DMS 273 treated with DMSO at 0.1 percent for 48 hours (cell line): ENCODE data around the gene FAM240B.

Experiments
- DNase-seq: peaks from one replicate; lab custom pipeline; 2025; lab: John Stamatoyannopoulos, UW

FAM240B gene

DNA sequence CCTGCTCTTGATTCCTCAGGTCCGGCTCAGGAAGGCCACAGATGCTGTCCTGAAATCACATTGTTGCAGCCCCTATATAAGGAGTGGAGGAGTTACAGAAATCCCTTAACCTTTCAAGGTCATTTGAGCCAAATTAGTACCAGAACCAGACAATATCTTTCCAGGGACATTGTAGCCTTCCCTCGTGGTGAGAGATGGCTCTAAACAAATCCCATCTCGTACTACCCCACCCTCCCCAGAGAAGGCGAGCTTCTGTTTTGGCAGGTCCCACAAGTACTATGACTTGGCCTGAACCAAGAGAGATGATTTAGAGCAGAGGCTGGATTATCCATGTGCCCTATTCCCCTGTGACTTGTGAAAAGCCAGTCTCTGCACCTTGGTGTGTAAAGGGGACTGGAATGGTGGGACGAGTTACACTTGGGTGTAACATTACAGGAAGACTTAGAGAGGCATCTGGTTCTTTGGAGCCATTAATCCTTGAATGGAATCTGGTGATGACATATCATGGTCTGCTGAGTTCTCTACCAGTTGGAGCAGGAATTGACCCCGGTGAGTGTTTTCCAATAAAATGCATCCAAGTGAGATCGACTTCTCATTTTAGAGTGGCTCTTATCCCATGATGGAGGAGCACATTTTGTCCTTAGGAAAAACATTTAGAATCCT, at the start of gene FAM240B:
TSS of gene FAM240B (minus strand) at position 51 of the 663 bp plus-strand sequence. CDS start 16,134 bp downstream, outside the sequence.
- DNase-seq = no peak

DNA sequence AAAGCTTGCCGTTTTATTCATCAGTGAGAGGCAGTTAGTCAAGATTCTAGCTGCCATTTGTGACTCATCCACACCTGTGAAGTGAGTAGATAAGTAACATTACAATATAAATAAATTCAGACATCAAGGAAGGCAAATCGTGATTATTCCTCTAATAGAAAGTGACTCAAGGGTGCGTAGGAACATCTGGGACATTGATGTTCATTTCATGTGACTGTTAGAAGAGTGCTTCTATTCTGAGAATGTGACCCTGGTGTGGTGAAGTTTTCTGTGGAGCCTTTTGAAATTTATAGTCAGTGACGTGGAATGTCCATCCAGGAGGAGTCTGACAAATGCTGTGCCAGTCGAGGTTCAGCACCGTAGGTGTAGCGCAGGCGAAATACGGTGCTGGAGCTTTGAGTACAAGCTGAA, 48.4 kb upstream of the FAM240B start:
- no peak for DNase-seq

DNA sequence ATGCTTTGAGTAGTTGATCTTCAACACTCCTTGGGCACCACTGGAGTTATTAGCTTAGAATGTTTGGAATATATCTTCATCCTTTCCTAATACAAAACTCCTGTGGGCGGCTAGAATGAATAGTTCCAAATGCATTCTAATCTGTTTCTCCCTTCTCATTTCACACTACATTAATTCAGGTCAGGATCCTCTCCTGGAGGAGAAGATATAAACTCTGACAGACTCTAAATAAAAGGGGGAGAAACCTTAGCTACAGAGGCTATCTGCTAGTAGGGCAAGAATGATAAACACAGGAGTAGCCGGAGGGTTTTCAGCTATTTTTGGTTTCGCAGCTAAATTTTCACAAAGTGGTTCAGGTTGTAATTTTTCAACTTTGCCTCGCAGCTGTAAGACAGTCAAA, 45.2 kb upstream of the FAM240B start:
- DNase-seq = no peak

DNA sequence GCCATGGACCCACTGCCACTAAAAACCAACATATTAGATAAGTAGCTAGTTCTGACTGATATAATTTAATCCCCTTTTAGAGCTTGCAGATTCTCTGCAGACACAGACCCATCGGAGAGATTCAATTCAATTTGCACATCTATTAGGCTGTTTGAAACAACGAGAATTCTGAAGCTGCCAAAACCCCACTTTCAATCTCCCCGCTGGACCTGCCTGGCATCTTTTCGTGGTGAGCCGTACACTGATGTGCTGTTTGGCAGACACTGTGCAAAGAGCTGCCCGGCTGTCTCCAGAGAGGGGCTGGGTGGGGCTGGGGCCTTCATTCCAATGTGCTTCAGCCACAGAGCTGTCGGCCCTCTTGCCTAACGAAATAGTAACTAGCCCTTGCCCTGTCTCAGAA, 42.1 kb upstream of the FAM240B start:
- no peak for DNase-seq

DNA sequence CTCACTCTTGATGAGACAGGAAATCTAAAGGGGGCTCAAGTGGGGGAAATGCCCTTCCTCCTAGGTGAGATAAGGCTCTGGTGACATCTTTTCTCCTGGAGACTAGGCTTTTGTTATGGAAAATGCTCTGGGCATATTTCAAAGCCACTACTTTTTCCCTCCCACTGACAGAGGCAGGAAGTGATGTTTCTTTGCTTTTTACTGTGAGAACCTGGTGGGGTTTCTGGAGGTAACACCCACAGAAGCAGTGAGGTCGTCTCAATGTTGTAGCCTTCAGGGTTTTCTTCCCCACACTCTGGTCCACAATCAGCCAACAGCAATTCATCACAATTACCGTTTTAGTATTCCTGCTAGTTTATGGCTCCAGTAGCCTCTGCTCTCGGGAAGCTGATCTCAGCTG, 41.4 kb upstream of the FAM240B start:
- DNase-seq = no peak

DNA sequence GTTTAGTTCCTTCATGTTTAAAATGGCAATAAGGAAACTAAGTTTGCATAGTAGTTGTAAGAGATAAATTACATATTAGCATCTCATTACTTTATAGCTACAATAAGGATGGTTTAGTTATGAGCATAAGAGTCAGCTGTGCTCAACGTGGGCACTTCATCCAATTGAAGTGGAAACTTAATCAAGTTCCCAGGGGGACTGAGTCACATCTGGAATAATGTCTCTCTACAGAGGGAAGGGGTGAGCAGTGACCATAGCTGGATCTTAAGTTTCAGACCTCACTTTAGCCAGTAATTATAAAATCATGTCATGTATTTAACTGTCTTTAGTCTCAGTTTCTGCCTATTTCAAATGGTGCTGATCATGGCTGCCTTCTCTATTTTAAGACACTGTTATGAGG, 36.8 kb upstream of the FAM240B start:
- no peak for DNase-seq

DNA sequence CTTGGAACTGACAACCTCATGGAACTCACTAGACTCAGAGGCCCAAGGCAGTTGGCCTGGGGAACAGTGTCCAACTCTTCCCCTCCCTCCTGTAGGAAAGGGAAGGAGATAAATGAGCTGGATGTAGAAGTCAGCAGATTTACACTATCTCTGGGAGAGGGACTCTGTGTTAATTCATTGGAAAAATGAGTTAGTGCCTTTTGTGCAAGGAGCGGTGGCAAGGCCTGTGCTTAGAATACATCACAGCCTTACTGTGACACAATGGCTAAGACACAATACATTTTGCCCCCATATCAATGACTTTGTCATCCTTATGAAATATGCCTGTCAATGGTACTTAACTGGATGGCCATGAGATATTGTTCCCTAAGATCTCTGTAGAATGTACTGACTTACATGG, 28.0 kb upstream of the FAM240B start:
- no peak for DNase-seq

DNA sequence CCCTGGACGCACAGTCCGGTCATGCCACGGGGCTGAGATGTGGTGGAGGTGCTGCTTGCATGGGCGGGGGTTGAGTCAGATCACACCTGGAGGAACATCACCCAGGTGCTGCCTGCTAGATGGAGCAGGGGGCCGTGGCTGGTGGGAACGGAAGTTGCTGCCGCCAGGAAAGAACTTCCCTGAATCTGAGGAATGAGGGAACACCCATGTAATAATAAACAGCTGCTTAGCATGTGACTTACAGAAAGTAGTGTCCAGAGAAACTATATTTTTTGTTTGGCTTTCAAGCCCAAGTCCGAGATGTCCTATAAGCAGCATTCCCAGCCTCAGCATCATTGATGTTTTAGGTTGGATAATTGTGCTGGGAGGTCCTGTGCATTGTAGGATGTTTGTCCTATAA, 27.1 kb upstream of the FAM240B start:
- DNase-seq = no peak

DNA sequence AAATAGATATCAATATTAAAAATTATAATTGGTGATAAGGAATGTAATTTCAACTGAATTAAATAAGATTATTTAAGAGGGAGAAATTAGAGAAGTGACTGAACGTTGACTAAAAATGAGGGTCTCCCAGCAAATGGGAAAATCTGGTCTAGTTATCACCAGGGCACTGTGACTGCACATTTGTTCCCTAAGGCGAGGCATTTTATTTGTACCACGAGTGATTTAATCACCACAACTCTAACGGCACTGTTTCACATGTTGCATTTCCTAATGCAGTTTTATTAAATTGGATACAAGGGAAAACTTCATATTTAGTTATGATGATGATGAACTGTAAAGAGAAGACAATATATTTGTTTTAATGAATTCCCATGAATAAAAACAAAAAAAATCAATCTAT, 26.4 kb upstream of the FAM240B start:
- DNase-seq = no peak

DNA sequence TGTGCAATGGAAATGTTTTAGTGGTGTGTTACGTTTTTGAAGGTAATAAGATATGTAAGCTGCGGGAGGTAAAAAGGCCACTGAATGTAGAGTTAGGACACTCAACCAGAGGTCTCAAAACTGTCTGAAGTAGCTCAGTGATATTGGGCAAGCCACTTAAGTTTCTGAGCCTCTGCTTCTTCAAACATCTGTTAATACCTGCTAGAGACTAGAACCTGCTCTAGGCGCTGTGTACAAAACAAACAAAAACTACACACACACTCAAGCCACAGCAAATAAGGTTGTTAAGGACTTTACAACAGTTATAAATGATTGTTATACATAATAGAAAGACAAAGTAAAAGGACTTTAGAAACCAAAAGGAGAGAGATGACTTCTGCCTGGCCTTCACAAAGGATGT, 24.6 kb upstream of the FAM240B start:
- DNase-seq = no peak

DNA sequence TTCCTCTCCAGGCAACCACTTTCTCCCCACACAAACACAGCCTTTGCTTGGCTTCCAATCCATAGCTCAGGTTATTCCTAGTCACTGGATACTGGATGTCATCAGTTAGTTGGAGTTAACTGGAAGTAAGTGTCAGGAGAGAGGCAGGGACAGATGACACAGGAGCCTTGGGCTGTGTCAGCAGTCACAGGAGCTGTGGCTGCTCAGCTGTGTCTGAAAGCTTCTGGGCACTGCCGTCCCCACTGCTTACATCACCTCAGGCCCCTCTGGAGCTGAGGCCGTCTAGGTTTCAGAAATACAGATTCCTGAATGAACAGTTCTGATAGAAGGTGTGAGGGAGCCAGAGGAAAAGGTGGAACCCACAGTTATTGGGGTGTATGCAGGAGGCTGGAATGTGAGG, 17.3 kb upstream of the FAM240B start:
- DNase-seq = no peak

DNA sequence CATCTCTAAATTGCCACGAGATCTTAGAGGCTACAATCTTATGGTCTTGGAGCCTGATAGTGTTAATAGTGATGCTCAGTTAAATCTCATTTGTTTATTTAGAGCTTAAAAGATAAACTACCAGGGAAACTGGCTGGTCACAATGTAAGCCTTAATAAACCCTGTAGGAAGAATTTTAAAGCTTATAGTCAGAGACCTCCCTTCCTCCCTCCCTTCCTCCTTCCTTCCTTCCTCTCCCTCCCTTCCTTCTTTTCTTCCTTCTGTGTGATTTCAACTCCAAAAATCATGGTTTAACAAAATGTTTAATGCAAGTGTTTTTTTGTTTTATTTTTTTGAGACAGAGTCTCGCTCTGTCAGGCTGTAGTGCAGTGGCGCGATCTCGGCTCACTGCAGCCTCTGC, 14.9 kb upstream of the FAM240B start:
- no peak for DNase-seq

DNA sequence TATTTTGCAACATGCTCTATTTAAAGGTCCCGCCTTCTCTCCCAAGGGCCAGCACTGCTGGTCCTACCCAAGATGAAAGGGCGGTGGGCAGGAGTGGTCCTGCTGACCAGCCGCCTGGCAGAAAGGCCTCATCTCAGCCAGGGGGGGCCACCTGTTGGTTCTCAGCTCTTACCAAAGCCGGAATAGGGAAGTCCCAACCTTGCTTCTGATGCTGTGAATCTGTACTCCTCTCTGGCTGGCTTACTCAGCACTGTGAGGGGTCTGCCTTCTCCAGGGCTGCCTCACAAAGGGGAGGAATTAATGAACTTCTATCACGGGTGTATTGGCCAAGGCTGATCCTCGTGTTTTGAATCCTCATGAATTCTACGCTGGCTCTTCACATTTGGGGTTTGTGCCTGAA, 13.6 kb upstream of the FAM240B start:
- no peak for DNase-seq

DNA sequence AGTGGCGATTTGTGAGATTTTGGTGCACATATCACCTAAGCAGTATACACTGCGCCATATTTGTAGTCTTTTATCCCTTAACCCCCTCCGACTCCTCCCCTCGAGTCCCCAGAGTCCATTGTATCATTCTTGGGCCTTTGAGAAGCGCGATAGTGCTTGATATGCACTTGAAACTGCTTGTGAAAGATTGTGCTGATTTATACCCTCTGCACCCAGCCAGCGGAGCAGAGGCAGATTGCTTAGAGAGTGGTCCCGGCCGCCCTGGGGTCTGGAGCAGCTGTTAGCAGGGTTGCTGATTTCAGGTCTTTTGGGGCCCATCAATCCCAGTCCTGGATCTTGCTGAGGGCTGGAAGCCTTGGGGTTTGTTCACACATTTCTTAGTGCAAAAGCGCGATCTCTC, 13.0 kb upstream of the FAM240B start:
- DNase-seq = no peak

DNA sequence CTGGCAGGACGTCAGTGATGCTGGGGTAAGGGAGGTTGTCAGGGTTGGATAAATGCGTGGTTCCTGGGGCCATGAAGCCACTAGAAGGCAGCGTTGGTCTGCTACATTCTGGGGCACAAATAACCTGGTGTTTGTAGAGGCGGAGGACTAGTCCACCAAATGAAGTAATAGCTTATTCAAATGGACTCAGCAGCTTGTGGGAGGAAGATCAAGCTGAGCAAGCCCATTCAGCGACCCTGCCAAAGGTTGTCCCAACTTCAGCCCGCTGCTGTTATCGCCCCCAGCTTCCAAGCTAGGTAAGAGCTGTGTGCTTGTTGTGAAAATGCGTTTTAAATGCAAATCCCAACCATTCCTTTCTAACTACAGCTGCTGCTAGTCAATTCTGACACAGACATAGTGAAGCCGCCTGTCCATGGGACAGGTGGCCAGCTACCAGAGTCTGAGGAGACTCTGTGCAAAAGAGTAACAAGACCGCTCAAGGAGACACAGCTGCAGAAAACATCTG, 7.6 kb upstream of the FAM240B start:
- peak; percentile 18 for DNase-seq

DNA sequence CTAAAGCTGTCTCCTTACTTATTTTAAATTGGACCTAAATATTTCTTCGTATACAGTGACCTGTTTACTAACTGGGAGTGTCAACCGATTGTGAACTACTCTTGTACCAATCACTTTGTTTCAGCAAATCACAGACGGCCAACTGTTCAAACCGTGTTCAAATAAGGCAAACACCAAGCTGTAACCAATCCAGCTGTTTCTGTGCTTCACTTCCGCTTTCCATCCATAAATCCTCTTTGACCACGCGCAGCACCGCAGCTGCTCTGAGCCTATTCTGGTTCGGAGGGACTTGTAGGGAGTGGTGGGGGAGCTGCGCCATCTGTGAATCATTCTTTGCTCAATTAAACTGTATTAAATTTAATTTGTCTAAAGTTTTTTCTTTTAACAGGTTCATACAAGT, 4.8 kb upstream of the FAM240B start:
- DNase-seq = no peak

DNA sequence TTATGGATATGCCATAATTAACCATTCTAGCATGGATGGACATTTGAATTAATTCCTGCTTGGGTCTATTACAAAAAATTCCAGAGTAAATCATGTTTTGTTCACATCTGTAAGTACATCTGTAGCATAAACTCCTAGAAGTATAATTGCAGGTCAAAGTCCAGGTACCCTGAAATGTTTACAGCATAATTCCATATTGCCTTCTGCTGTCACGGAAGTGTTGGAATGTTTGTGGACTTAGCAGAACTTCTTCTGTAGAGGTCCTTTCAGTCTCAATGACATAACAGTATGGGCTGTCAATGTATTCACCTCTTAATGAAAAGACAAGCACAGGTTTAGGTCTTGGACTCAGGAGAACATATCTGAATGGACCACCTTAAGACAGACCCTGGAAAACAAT, 1.8 kb downstream of the FAM240B start:
- DNase-seq = no peak

DNA sequence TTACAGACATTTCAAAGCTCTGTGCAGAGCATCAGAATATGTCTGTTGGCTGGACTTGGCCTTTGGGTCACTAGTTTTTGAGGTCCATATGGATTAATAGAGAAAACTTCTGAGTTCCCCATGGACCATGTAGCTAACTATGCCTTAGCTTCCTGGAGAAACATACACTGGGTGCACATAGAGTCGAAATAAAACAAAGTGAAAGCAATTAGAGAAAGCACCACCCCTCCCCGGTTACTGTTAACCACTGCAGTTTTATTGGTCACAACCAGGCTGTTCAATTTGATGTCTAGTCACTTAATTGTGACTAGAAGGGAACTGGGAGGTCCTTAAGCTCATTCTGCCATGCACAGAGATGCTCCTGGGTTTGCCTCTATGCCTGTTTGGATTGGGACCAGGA, 4.2 kb downstream of the FAM240B start:
- no peak for DNase-seq

DNA sequence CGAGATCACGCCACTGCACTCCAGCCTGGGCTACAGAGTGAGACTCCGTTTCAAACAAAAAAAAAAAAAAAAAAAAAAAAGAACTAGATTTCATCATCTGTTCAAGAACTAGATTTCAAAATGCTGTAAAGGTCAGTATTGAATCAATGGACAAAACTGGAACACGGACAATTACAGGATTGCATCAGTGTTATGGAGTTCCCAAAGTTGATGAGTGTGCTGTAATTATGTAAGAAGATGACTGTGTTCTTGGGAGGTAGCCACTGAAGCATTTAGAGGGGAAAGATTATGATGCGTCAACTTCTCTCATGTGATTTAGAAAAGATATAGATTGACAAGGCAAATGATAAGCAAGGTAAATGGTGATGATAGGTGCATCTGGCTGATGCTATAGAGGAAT, 6.5 kb downstream of the FAM240B start:
- no peak for DNase-seq

DNA sequence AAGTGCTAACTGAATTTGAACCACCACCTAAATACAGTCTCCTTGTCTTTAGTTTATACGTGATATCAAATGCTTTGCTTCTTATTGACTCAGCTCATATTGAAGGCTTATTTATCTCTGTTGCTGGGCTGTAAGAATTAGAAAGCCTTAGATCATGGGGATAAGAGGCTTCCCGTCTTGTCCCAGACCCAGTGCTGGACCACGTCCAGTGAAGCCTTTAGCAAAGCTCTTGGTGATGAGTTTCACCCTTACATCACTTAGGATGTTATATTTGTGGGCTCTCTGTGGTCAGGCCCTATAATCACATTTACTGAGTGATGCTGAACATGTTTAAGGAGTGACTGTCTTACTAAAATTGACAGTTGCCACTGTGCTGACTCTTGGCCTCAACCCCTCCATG, 11.2 kb downstream of the FAM240B start:
- no peak for DNase-seq

DNA sequence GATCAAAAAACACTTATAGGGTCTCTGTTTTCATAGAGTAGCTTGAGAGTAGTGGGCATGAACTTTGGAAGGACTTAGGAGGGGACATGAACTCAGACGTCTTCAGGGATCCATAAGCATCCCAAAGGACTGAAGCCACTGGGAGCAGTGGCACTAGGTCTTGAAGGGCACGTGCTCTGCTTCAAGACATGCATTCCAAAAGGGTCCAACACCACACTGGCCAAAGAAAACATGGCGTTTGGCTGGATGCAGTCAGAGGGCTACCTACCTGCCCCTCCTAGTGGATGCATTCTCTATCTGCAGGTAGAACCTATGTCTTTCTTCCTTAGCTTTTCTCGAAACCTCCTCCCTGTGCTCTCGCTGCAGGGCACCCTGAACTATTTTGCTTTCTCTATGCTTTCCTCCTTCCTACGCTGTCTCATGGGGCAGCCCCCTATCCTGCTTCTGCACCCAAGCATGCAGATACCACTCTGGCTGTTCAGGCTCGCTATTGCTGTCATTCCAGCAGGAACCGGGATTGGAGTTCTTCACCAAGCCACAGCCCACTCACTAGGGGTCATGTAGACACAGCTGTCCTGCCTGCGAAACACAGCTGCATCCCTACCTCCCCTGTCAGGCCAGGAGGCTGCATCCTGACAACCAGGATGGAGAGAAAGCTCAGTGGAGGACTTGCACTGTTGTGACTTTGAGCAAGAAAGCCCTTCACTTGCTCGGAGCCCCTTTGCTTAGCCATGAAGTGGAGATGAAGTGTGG, 11.9 kb downstream of the FAM240B start:
- no peak for DNase-seq

DNA sequence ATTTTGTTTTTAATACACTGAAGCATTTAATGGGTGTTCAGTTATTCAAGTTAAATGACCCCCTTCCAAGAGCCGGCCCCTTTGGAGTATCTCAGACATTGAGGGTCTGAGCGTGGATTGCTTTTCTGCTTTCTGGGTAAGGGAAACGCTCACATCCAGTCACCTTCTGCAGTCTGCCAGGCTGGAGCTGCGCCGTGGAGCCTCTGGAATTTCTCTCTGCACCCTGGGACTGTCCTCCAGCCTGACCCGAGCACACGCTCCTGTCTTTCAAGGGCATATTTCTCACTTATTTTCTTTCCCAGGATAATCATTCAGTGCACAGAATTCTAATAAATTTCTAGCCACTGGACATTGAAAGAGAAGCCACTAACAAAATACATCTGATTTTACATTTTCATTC, 13.4 kb downstream of the FAM240B start:
- DNase-seq = no peak

DNA sequence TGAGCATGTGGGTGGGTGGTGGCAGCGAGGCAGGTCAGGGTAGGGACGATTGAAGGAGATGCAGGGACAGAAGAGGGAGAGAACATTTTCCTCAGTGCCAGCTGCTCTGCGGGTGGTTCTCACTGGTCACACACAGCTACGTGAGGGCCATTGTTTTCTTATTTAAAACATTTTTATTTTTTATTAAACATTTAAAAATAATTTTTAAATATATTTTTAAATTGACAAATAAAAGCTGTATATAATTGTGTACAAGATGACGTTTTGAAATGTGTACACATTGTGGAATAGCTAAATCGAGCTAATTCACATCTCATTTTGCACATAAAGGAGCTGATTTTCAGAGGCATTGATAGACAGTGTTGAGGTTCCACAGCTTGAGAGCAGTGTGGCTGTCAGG, 14.0 kb downstream of the FAM240B start:
- DNase-seq = no peak

DNA sequence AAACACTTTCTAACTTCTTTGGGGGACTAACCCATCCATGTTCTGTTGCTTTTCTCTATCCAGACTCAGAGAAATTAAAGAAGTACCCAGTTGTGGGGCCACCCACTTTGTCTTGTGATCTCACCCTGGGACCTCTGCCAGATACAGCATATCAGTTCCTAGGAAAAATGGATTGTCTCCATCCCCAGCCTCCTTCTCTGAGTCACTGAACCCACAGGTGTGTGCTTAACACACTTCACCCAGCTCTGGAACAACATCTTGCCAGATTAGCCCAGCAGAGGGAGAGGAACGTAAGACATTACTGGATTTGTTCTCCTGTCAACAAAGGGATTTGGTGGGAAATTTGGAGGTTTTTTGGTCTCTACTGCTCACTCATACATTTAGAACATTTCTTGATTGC, 19.2 kb downstream of the FAM240B start:
- no peak for DNase-seq
